GM10266 (cell line): ENCODE results near the gene UTP4.

Source experiments
- DNase-seq: peaks from one replicate; pipeline ENCODE4 v3.0.0; 2012; ENCODE audit errors: extremely low spot score
- CTCF ChIP-seq: IDR thresholded peaks from 2 replicates; pipeline ENCODE4 v1.5.1; 2012; ENCODE audit warnings: mild to moderate bottlenecking, low read depth; ENCODE audit not compliant: control insufficient read depth, insufficient read depth; ENCODE audit errors: missing control alignments

The UTP4 gene

GRCh38 chr16:69111216-69111875 lies 21.1 kb upstream of the UTP4 start:
- no peak for TF ChIP-seq CTCF
- no peak for DNase-seq

GRCh38 chr16:69111876-69112230 lies 20.6 kb upstream of the UTP4 start:
- DNase-seq, result no peak
- TF ChIP-seq CTCF, result no peak

- peak; percentile 77 for DNase-seq
- peak; percentile 72 for TF ChIP-seq CTCF
Measured at GRCh38 chr16:69112285-69113129, 19.9 kb upstream of the UTP4 start.

GRCh38 chr16:69113216-69113615 lies 19.2 kb upstream of the UTP4 start:
- no peak for DNase-seq
- no peak for TF ChIP-seq CTCF

GRCh38 chr16:69114346-69114975 lies 18.0 kb upstream of the UTP4 start:
- no peak for TF ChIP-seq CTCF
- DNase-seq, result no peak

GRCh38 chr16:69114976-69115355 lies 17.5 kb upstream of the UTP4 start:
- no peak for DNase-seq
- no peak for TF ChIP-seq CTCF

- DNase-seq, result no peak
- no peak for TF ChIP-seq CTCF
Measured at GRCh38 chr16:69115361-69115760, 17.1 kb upstream of the UTP4 start.
